CD4-positive, alpha-beta T cell (primary cell): Measurements from ENCODE around the gene TNFSF12. TPM values are rescaled to one million over a fixed set of nuclear protein-coding genes. Genes with fewer than 3 reads are reported as not detected.

Experiments
- ATAC-seq: fragments of 200-7000 bp; cut with Tn5 transposase; one replicate; pipeline ENCODE4 v1.10.0; 2022; ENCODE audit warnings: mild to moderate bottlenecking; ENCODE audit not compliant: poor library complexity
- CTCF ChIA-PET: fragments of 350-600 bp; sonication (Branson Sonifier 250); formaldehyde crosslinking; loops from one replicate; lab custom pipeline; 2021; ENCODE audit warnings: antibody characterized with exemption, inconsistent platforms; lab: Charles Lee
- POLR2A ChIA-PET: fragments of 350-600 bp; sonication (Branson Sonifier 250); formaldehyde crosslinking; loops from one replicate; lab custom pipeline; 2021; ENCODE audit warnings: antibody characterized with exemption, inconsistent platforms; lab: Charles Lee
- DNase-seq, 14 experiments: peaks; one replicate each; pipeline ENCODE4 v3.0.0-alpha.2; 2013 to 2020; ENCODE audit warnings: mixed read lengths in 2 of 14
- H3K27ac ChIP-seq, 2 donors: one replicate each; pipeline versions ENCODE4 v1.5.1 to v1.7.0; 2013; ENCODE audit warnings: low read length in 2 of 2, low read depth in 1 of 2, mild to moderate bottlenecking in 1 of 2
- H3K27me3 ChIP-seq, 2 experiments: 1 replicate in 1 of 2; 2 replicates in 1 of 2; pipeline versions ENCODE4 v1.6.1 to v1.7.0; 2013; ENCODE audit warnings: low read length in 2 of 2, control low read depth in 1 of 2, mild to moderate bottlenecking in 1 of 2, moderate library complexity in 1 of 2; ENCODE audit not compliant: insufficient read depth in 2 of 2, control insufficient read depth in 1 of 2
- H3K36me3 ChIP-seq: one replicate; pipeline ENCODE4 v1.6.1; 2013; ENCODE audit warnings: low read length, control low read depth; ENCODE audit not compliant: insufficient read depth
- H3K4me1 ChIP-seq: one replicate; pipeline ENCODE4 v1.6.1; 2013; ENCODE audit warnings: low read length, control low read depth; ENCODE audit not compliant: insufficient read depth
- H3K4me3 ChIP-seq: one replicate; pipeline ENCODE4 v1.5.1; 2013; ENCODE audit warnings: mild to moderate bottlenecking, low read length, moderate library complexity
- H3K9me3 ChIP-seq, 2 experiments: 1 replicate in 1 of 2; 2 replicates in 1 of 2; pipeline versions ENCODE4 v1.6.1 to v1.7.0; 2013; ENCODE audit warnings: low read length in 2 of 2, mild to moderate bottlenecking in 2 of 2, control low read depth in 1 of 2, moderate library complexity in 1 of 2; ENCODE audit not compliant: control insufficient read depth in 1 of 2, insufficient read depth in 1 of 2
- H3K27ac Mint-ChIP-seq: one replicate; pipeline ENCODE4 v1.8.0; 2020; ENCODE audit warnings: mixed read lengths
- H3K27me3 Mint-ChIP-seq: one replicate; pipeline ENCODE4 v1.8.0; 2021; ENCODE audit warnings: mixed read lengths
- H3K36me3 Mint-ChIP-seq: one replicate; pipeline ENCODE4 v1.8.0; 2021; ENCODE audit warnings: low read depth, mixed read lengths
- H3K4me1 Mint-ChIP-seq: one replicate; pipeline ENCODE4 v1.8.0; 2021; ENCODE audit warnings: low read depth, mixed read lengths
- H3K4me3 Mint-ChIP-seq: one replicate; pipeline ENCODE4 v1.8.0; 2020; ENCODE audit warnings: mild to moderate bottlenecking, mixed read lengths
- H3K9me3 Mint-ChIP-seq: one replicate; pipeline ENCODE4 v1.8.0; 2020; ENCODE audit warnings: mixed read lengths
- CTCF ChIP-seq: fragments of 200-600 bp; IDR thresholded peaks from one replicate; pipeline ENCODE4 v1.8.0; 2022; ENCODE audit warnings: antibody characterized with exemption, mild to moderate bottlenecking
- intact Hi-C, 2 experiments: fragments of 100-400 bp; cut with DNase I in 1 of 2; cut with micrococcal nuclease in 1 of 2; formaldehyde crosslinking; loops; one replicate each; pipeline versions ENCODE4 v1.15.1 to v1.9.0; 2023 to 2025; cut with DNase I, micrococcal nuclease
- total RNA-seq, 174 experiments: library from RNA in 2 of 174; stranded (reverse) in 2 of 174; gene quantifications; one replicate each; pipeline ENCODE4 v1.2.3 and lab custom pipeline; 2021 to 2026

The TNFSF12 gene
- total RNA-seq, 2 experiments from 2014 or later, result 17.0 to 19.1 TPM

GRCh38 chr17:7538891-7539545 lies 9.8 kb upstream of the TNFSF12 start:
- Mint-ChIP-seq H3K27ac (no peak overlapping the region), H3K9me3 (no peaks in the 10 kb centered on the region), H3K36me3 (no peaks in the 10 kb centered on the region), H3K4me3 (no peak overlapping the region), H3K4me1 (no peaks in the 10 kb centered on the region), H3K27me3 (no peaks in the 10 kb centered on the region)
- no peak for ATAC-seq
- Histone ChIP-seq H3K27me3 (no peaks in the 10 kb centered on the region), H3K36me3 (no peaks in the 10 kb centered on the region), H3K4me3 (no peak overlapping the region), H3K27ac (no peak overlapping the region), H3K4me1 (no peaks in the 10 kb centered on the region), H3K9me3 (peaks cover 4 to 13% of the 10 kb centered on the region in 2 experiments)
- intact Hi-C loops, result no loop called here
- TF ChIP-seq CTCF, result no peak
- DNase-seq, result no peak
- ChIA-PET POLR2A (no interaction called here), CTCF (no interaction called here)

DNA sequence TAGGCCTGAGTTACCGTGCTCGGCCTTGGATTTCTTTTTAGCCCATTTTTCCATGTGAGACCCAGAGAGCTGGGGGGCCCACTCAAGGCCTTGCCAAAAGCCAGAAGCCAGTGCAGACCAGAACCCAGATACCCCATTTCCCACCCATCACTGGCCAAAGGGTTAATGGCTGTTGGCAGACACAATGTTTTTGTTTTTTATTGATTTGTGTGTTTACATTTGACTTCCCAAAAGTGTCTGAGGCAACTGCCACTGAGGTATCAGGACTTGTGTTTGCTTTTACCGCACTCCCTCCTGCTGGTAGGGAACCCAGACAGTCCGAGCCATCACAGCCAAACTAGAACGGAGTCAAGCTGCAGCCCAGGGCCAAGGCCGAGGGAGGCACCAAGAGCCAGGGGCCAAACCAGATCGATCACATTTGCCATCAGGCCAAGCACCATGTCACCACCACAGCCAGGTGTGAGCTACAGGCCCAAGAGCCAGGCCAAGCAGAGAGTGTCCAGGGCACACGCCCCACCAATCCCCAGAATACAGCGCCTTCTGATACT lies 7.7 kb upstream of the TNFSF12 start:
- POLR2A ChIA-PET, result no interaction called here

DNA sequence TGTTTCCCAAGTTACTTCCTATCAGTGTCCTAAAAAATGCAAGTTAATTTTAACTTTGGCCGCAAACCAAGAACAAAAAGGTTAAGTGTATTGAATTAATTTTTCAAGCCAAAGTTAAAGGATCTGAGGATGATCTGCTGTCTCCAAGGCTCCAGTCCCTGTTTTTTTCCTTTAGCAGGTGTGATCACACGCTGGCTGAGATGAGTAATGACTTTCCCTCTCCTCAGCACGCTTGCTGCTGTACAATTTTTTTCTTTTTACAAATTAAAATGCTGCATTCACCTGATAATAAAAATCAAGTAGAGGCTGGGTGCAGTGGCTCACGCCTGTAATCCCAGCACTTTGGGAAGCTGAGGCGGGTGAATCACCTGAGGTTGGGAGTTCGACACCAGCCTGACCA lies 3.9 kb upstream of the TNFSF12 start:
- ChIA-PET POLR2A (no interaction called here), CTCF (interaction anchor here (0.7 kb wide), 1 partner anchor 30 kb away, joined by 5 read pairs; no protein-coding TSS in a partner anchor)
- Mint-ChIP-seq H3K4me1 (peaks cover 14% of the 10 kb centered on the region), H3K27me3 (no peaks in the 10 kb centered on the region), H3K4me3 (no peak overlapping the region), H3K36me3 (peaks cover 5% of the 10 kb centered on the region), H3K9me3 (no peaks in the 10 kb centered on the region), H3K27ac (no peak overlapping the region)
- H3K4me3 ChIP-seq, result no peak overlapping the region
- DNase-seq (no peak), ATAC-seq (no peak)
- H3K27me3 ChIP-seq, result no peaks in the 10 kb centered on the region
- no peaks in the 10 kb centered on the region for H3K9me3 ChIP-seq
- no peak overlapping the region for H3K27ac ChIP-seq
- no peaks in the 10 kb centered on the region for H3K36me3 ChIP-seq
- peaks cover 23% of the 10 kb centered on the region for H3K4me1 ChIP-seq
- no peak for TF ChIP-seq CTCF
- intact Hi-C loops, result no loop called here

More for the DNA sequence above, 7.7 kb upstream of the TNFSF12 start:
- Histone ChIP-seq H3K27me3 (no peaks in the 10 kb centered on the region), H3K4me1 (no peaks in the 10 kb centered on the region), H3K4me3 (no peak overlapping the region), H3K27ac (no peak overlapping the region), H3K9me3 (peaks cover 4 to 13% of the 10 kb centered on the region in 2 experiments), H3K36me3 (no peaks in the 10 kb centered on the region)
- Mint-ChIP-seq H3K36me3 (no peaks in the 10 kb centered on the region), H3K27me3 (no peaks in the 10 kb centered on the region), H3K4me3 (no peak overlapping the region), H3K27ac (no peak overlapping the region), H3K4me1 (no peaks in the 10 kb centered on the region), H3K9me3 (no peaks in the 10 kb centered on the region)
- TF ChIP-seq CTCF, result no peak
- ATAC-seq (no peak), DNase-seq (no peak)
- CTCF ChIA-PET, result no interaction called here
- intact Hi-C loops, result no loop called here
